CD14-positive monocyte (primary cell): ENCODE measurements around the gene RELL2. TPM values are rescaled to one million over a fixed set of nuclear protein-coding genes. Genes with fewer than 3 reads are reported as not detected.

Experiments
- DNase-seq, 3 donors: peaks; one replicate each; pipeline ENCODE4 v3.0.0-alpha.2; 2011 to 2022
- H2AFZ ChIP-seq: 2 replicates; pipeline ENCODE4 v1.6.0; 2012; ENCODE audit warnings: mild to moderate bottlenecking, low read depth, low read length, inconsistent platforms; ENCODE audit not compliant: insufficient read depth, poor library complexity, severe bottlenecking
- H3K27ac ChIP-seq, 2 donors: 1 replicate in 1 of 2; 2 replicates in 1 of 2; pipeline ENCODE4 v1.5.1; 2012 to 2013; ENCODE audit warnings: low read length in 2 of 2, control low read depth in 1 of 2, inconsistent platforms in 1 of 2, low read depth in 1 of 2, mild to moderate bottlenecking in 1 of 2
- H3K27me3 ChIP-seq, 2 donors: one replicate each; pipeline versions ENCODE4 v1.6.0 to v1.6.1; 2011 to 2013; ENCODE audit warnings: low read length in 2 of 2; ENCODE audit not compliant: control insufficient read depth in 2 of 2, insufficient read depth in 2 of 2
- H3K36me3 ChIP-seq, 2 donors: replicated peaks in 1 of 2; 1 replicate in 1 of 2; 2 replicates in 1 of 2; pipeline versions ENCODE4 v1.5.1 to v1.6.1; 2012 to 2013; ENCODE audit warnings: low read length in 2 of 2, control low read depth in 1 of 2, inconsistent platforms in 1 of 2, mild to moderate bottlenecking in 1 of 2; ENCODE audit not compliant: insufficient read depth in 2 of 2, control insufficient read depth in 1 of 2
- H3K4me1 ChIP-seq, 2 donors: 1 replicate in 1 of 2; 2 replicates in 1 of 2; pipeline versions ENCODE4 v1.5.1 to v1.6.1; 2012 to 2013; ENCODE audit warnings: low read length in 2 of 2, control low read depth in 1 of 2, inconsistent platforms in 1 of 2, mild to moderate bottlenecking in 1 of 2, moderate library complexity in 1 of 2; ENCODE audit not compliant: insufficient read depth in 2 of 2, control insufficient read depth in 1 of 2
- H3K4me2 ChIP-seq: replicated peaks from 2 replicates; pipeline ENCODE3; 2012; ENCODE audit warnings: low read length, moderate library complexity, mild to moderate bottlenecking; ENCODE audit not compliant: poor library complexity, severe bottlenecking; ENCODE audit errors: extremely low read depth
- H3K4me3 ChIP-seq, 3 experiments: fragments of 200-600 bp in 1 of 3; sonication (generic) in 1 of 3; replicated peaks in 1 of 3; 1 replicate in 2 of 3; 2 replicates in 1 of 3; pipeline ENCODE4 v1.5.1; 2011 to 2013; ENCODE audit warnings: low read length in 3 of 3, mild to moderate bottlenecking in 3 of 3, control low read depth in 2 of 3, low read depth in 2 of 3, inconsistent platforms in 1 of 3, moderate library complexity in 1 of 3
- H3K79me2 ChIP-seq: 2 replicates; pipeline ENCODE4 v1.6.0; 2012; ENCODE audit warnings: mild to moderate bottlenecking, control low read depth, inconsistent platforms, low read length, moderate library complexity; ENCODE audit not compliant: insufficient read depth
- H3K9ac ChIP-seq: 2 replicates; pipeline ENCODE4 v1.6.0; 2017; ENCODE audit warnings: low read length, mild to moderate bottlenecking; ENCODE audit not compliant: insufficient read depth, poor library complexity, severe bottlenecking
- H3K9me3 ChIP-seq, 2 donors: replicated peaks in 1 of 2; 1 replicate in 1 of 2; 2 replicates in 1 of 2; pipeline versions ENCODE4 v1.5.1 to v1.6.1; 2012 to 2013; ENCODE audit warnings: low read length in 2 of 2, control low read depth in 1 of 2; ENCODE audit not compliant: control insufficient read depth in 1 of 2, insufficient read depth in 1 of 2
- H4K20me1 ChIP-seq: 2 replicates; pipeline ENCODE4 v1.6.0; 2012; ENCODE audit warnings: mild to moderate bottlenecking, low read length, control low read depth, moderate library complexity; ENCODE audit not compliant: insufficient read depth
- H3K27ac Mint-ChIP-seq, 7 donors: one replicate each; pipeline ENCODE4 v1.8.0; 2020; ENCODE audit warnings: mild to moderate bottlenecking in 7 of 7, mixed read lengths in 7 of 7, moderate library complexity in 6 of 7, inconsistent platforms in 2 of 7
- H3K27me3 Mint-ChIP-seq, 3 donors: one replicate each; pipeline ENCODE4 v1.8.0; 2021 to 2022; ENCODE audit warnings: low read depth in 3 of 3, mild to moderate bottlenecking in 3 of 3, mixed read lengths in 3 of 3, moderate library complexity in 3 of 3, inconsistent platforms in 1 of 3
- H3K36me3 Mint-ChIP-seq, 2 donors: one replicate each; pipeline ENCODE4 v1.8.0; 2020; ENCODE audit warnings: mixed read lengths in 2 of 2, inconsistent platforms in 1 of 2, mild to moderate bottlenecking in 1 of 2
- H3K4me1 Mint-ChIP-seq: one replicate; pipeline ENCODE4 v1.8.0; 2020; ENCODE audit warnings: mild to moderate bottlenecking, mixed read lengths
- H3K4me3 Mint-ChIP-seq, 2 donors: one replicate each; pipeline ENCODE4 v1.8.0; 2020; ENCODE audit warnings: mild to moderate bottlenecking in 2 of 2, mixed read lengths in 2 of 2, moderate library complexity in 1 of 2
- H3K9me3 Mint-ChIP-seq, 7 donors: one replicate each; pipeline ENCODE4 v1.8.0; 2020 to 2022; ENCODE audit warnings: mixed read lengths in 7 of 7, mild to moderate bottlenecking in 6 of 7, moderate library complexity in 6 of 7, inconsistent platforms in 2 of 7
- CTCF ChIP-seq: fragments of 200-600 bp; IDR thresholded peaks from one replicate; pipeline ENCODE4 v1.8.0; 2022; ENCODE audit warnings: antibody characterized with exemption, mild to moderate bottlenecking
- WGBS: methylation state at CpG from one replicate; pipeline ENCODE4 v1.1.5; 2013; ENCODE audit warnings: missing lambda C conversion rate; ENCODE audit not compliant: insufficient coverage; 5-methylcytosine and 5-hydroxymethylcytosine counted together
- intact Hi-C, 2 donors: fragments of 100-400 bp; cut with micrococcal nuclease; formaldehyde crosslinking; loops; one replicate each; pipeline versions ENCODE4 v1.15.0 to v1.15.1; 2023
- polyA plus RNA-seq, 3 donors: library from polyadenylated mRNA; depleted of rRNA in 1 of 3; unstranded in 2 of 3; stranded (reverse) in 1 of 3; fragments of 300-500 nt in 2 of 3; fragments of >200 nt in 1 of 3; fragmentation: Illumina TruSeq in 2 of 3; gene quantifications; 1 replicate in 2 of 3; 2 replicates in 1 of 3; pipeline ENCODE4 v1.2.3, GENCODE V29; 2012 to 2021

RELL2 gene
- polyA plus RNA-seq, 3 donors, result 1.0 to 17.3 (median 1.3) TPM

- H2AFZ ChIP-seq, result peak overlapping the region; percentile 94
These were observed 1.1 kb downstream of the RELL2 start for GRCh38 chr5:141637767-141638419.

GRCh38 chr5:141638771-141639170 lies 2.0 kb downstream of the RELL2 start:
- Histone ChIP-seq H3K27ac (no peak overlapping the region), H3K4me3 (no peak overlapping the region), H3K9ac (no peak overlapping the region), H3K36me3 (peaks cover 9 to 22% of the 10 kb centered on the region in 2 donors), H3K79me2 (peaks cover 30% of the 10 kb centered on the region), H3K27me3 (no peaks in the 10 kb centered on the region), H4K20me1 (peaks cover 29% of the 10 kb centered on the region), H2AFZ (no peak overlapping the region), H3K9me3 (no peaks in the 10 kb centered on the region), H3K4me2 (no peak overlapping the region), H3K4me1 (peaks cover 40 to 57% of the 10 kb centered on the region in 2 donors)
- peaks cover 21 to 34% of the 10 kb centered on the region in 2 donors for H3K36me3 Mint-ChIP-seq
- peaks cover 0 to 4% (median 0%) of the 10 kb centered on the region in 3 donors for H3K27me3 Mint-ChIP-seq
- peaks cover 0 to 2% (median 0%) of the 10 kb centered on the region in 7 donors for H3K9me3 Mint-ChIP-seq
- H3K27ac Mint-ChIP-seq, result no peak overlapping the region
- H3K4me3 Mint-ChIP-seq, result no peak overlapping the region
- no CpG with 5 or more reads among the region's 2 CpGs for WGBS
- no peak for TF ChIP-seq CTCF
- intact Hi-C loops, result loop anchor here (5.0 kb wide), 2 partner anchors 46 to 116 kb away; no protein-coding TSS in a partner anchor
- H3K4me1 Mint-ChIP-seq, result peaks cover 40% of the 10 kb centered on the region
- no peak for DNase-seq

More at GRCh38 chr5:141637767-141638419, 1.1 kb downstream of the RELL2 start:
- peak overlapping the region; percentile 94 for H3K4me2 ChIP-seq
- WGBS, result 4% methylated on average over 33 of the region's 40 CpGs
- peak overlapping the region; percentile 59 to 93 (median 86) for H3K4me3 ChIP-seq
- H3K27me3 ChIP-seq, result no peaks in the 10 kb centered on the region
- Mint-ChIP-seq H3K4me3 (peak overlapping the region; percentile 87 to 91), H3K27me3 (peaks cover 0 to 4% (median 0%) of the 10 kb centered on the region in 3 donors), H3K9me3 (peaks cover 0 to 2% (median 0%) of the 10 kb centered on the region in 7 donors), H3K36me3 (peaks cover 21 to 32% of the 10 kb centered on the region in 2 donors), H3K27ac (peak overlapping the region in 4 of 7 donors; percentile 11 to 81 (median 62)), H3K4me1 (peaks cover 39% of the 10 kb centered on the region)
- H3K4me1 ChIP-seq, result peaks cover 41 to 55% of the 10 kb centered on the region in 2 donors
- DNase-seq, result peak; percentile 41 to 60 (median 57)
- intact Hi-C loops, result loop anchor here (5.0 kb wide), 2 partner anchors 46 to 116 kb away; no protein-coding TSS in a partner anchor
- TF ChIP-seq CTCF, result peak; percentile 72
- no peaks in the 10 kb centered on the region for H3K9me3 ChIP-seq
- peaks cover 9 to 21% of the 10 kb centered on the region in 2 donors for H3K36me3 ChIP-seq
- peaks cover 31% of the 10 kb centered on the region for H4K20me1 ChIP-seq
- no peak overlapping the region for H3K27ac ChIP-seq
- H3K9ac ChIP-seq, result peak overlapping the region; percentile 78
- peaks cover 38% of the 10 kb centered on the region for H3K79me2 ChIP-seq
